Stimulated activated CD8-positive, alpha-beta memory T cell treated with anti-CD3 and anti-CD28 coated beads, Interleukin-4, amount 100 ng/mL, for 1 hour (primary cell): Measurements from ENCODE around the gene INSIG1.

Experiments used
- DNase-seq, 2 donors: peaks; one replicate each; pipeline ENCODE4 v3.0.0-alpha.2; 2020; ENCODE audit warnings: low read depth in 2 of 2, low spot score in 1 of 2

The INSIG1 gene

DNA sequence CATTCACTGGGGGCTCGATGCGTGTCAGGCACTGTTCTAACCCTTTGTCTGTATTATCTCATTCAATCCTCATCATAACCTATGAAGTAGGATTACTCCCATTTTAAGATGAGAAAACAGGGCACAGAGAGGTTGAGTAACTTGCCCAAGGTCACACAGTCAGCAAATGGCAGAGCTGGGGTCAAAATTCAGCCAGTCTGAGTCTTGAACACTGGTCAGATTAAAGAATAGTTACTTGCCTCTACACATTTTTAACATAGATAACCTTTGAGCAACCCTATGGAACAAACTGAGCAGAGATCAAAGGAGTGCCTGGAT is 27.2 kb downstream of the INSIG1 start:
- DNase-seq: no peak

DNA sequence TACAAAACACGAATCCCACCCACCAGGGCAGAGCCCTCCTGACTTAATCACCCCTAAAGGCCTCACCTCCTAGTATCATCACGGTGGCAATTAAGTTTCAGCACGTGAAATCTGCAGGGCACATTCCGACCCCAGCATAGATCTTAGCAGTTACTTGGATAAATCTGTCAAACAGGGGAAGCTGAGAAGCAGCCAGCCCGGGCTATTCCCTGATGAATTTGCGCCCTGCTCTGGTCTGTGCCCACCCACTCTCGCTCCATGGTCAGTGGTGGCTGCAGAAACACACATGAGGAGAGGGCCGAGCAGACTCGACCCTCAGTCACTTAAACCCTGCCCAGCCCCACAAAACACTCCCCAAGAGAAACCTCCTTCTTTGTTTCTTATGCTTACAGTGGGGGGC is 28.7 kb downstream of the INSIG1 start:
- no peak for DNase-seq

- DNase-seq: no peak
These were observed 30.1 kb downstream of the INSIG1 start for GRCh38 chr7:155327590-155328320.

- DNase-seq: no peak
These were observed 31.5 kb downstream of the INSIG1 start for GRCh38 chr7:155329225-155329624.

- DNase-seq: no peak
These were observed 33.7 kb downstream of the INSIG1 start for GRCh38 chr7:155331396-155331795.

GRCh38 chr7:155333346-155334234 is 35.9 kb downstream of the INSIG1 start:
- no peak for DNase-seq

- DNase-seq: no peak
These were observed 39.3 kb downstream of the INSIG1 start for GRCh38 chr7:155336812-155337602.

DNA sequence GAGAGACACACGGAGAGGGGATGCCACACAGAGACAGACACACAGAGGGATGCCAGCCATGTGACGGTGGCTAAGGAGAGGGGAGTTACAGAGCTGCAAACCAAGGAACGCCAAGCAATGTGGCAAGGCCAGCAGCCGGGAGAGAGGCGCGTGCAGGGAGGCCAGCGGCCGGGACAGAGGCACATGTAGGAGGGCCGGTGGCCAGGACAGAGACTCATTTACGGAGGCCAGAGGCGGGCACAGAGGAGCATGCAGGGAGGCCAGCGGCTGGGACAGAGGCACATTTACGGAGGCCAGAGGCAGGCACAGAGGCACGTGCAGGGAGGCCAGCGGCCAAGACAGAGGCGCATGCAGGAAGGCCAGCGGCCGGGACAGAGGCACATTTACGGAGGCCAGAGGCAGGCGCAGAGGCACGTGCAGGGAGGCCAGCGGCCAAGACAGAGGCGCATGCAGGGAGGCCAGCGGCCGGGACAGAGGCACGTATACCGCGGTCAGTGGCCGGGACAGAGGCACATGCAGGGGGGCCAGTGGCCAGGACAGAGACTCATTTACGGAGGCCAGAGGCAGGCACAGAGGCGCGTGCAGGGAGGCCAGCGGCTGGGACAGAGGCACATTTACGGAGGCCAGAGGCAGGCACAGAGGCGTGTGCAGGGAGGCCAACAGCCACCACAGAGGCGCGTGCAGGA is 40.4 kb downstream of the INSIG1 start:
- DNase-seq: no peak

GRCh38 chr7:155338632-155339320 is 41.1 kb downstream of the INSIG1 start:
- DNase-seq: peak in 1 of 2 donors; percentile 5

GRCh38 chr7:155339474-155339873 is 41.8 kb downstream of the INSIG1 start:
- no peak for DNase-seq

GRCh38 chr7:155340071-155340531 is 42.4 kb downstream of the INSIG1 start:
- DNase-seq: no peak

DNA sequence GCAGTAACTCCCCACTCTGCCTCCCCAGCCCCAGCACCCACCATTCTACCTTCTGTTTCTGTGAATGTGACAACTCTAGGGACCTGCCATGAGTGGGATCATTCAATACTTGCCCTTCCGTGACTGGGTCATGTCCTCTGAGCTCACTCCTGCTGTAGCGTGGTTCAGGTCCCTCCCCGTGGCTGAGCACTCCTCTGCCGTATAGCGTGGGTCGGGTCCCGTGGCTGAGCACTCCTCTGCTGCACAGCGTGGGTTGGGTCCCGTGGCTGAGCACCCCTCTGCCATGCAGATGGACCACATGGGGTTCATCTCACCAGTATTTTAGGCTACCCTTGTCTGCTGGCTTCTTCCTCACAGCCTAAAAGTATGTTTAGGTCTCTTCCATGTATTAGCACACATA is 43.0 kb downstream of the INSIG1 start:
- DNase-seq: no peak

- no peak for DNase-seq
These were observed 43.8 kb downstream of the INSIG1 start for GRCh38 chr7:155341463-155341983.

DNA sequence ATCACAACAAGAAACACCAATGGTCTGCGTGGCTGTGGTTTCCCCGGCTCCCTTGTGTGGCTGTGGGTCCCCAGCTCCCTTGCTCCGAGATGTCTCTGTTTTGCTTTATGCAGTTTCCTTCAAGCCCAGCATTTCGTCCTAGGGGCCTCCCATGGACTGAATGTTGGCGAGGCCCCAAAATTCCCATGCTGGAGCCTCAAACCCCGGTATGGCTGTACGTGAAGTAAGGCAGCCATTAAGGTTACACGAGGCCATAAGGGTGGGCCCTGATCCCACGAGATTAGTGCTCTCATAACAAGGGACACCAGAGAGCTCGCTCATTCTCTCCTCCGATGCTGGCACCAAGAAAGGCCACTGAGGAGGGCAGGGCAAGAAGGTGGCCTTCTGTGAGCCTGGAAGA is 44.6 kb downstream of the INSIG1 start:
- no peak for DNase-seq

GRCh38 chr7:155343150-155343549 is 45.5 kb downstream of the INSIG1 start:
- DNase-seq: no peak

GRCh38 chr7:155343661-155344121 is 46.0 kb downstream of the INSIG1 start:
- DNase-seq: no peak

- DNase-seq: no peak
These were observed 46.6 kb downstream of the INSIG1 start for GRCh38 chr7:155344270-155344617.

GRCh38 chr7:155344618-155345433 is 47.1 kb downstream of the INSIG1 start:
- peak; percentile 71 to 75 for DNase-seq

DNA sequence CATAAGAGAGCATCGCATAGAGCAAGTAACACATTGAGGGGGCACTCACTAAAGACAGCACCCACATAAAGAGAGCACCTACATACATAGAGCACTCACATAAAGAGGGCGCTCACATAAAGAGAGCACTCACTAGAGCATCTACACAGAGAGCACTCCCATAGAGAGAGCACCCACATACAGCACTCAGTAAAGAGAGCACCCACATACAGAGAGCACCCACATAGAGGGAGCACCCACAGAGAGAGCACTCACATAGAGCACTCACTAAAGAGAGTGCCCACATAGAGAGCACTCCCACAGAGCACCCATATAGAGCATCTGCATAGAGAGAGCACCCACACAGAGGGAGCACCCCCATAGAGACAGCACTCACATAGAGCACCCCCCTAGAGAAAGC is 47.8 kb downstream of the INSIG1 start:
- DNase-seq: no peak
